Non-pigmented ciliary epithelial cell (primary cell): ENCODE results near the gene ATP8A1.

Source experiments
- DNase-seq: peaks from one replicate; pipeline ENCODE4 v3.0.0-alpha.2; 2010; ENCODE audit warnings: low read depth

ATP8A1 gene

GRCh38 chr4:42626629-42627146 is 30.2 kb downstream of the ATP8A1 start:
- no peak for DNase-seq

DNA sequence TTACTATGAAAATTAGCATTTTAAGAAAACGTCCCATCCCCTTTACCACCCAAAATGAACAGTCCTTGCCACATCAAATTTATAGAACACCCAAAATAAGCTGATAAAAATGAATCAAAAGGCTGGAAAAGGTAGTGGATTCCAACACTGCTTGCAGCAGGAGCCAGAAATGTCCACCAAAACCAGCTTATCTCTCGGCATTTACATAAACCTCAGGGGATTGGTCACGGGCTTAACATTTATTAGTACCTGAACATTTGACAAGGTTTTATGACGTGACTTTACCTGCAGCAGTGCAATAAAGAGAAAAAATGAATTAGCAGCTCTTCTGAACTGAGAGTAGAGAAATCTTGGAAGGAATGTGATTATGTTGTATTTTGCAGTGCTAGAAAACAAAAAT is 31.6 kb downstream of the ATP8A1 start:
- no peak for DNase-seq

DNA sequence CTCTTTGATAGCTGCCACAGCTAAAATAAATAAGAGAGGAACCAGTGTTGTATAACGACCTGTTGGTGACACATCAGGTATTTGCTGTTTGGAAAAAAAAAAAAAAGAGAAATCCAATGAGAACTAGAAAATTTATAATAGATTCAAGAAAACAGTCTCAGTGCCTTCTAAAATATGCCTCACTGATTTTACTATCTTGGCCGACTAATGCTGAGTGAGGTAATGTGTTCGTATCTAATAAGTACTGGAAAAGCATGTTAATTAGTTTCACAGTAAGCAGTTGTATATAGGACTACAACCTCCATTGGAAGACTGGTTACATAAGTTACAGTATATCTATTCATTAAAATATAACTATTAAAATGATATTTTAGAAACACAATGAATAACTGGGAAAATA is 32.4 kb downstream of the ATP8A1 start:
- no peak for DNase-seq

- no peak for DNase-seq
Measured at GRCh38 chr4:42618023-42618422, 38.9 kb downstream of the ATP8A1 start.

- DNase-seq: no peak
Measured at GRCh38 chr4:42617030-42617429, 39.9 kb downstream of the ATP8A1 start.

- DNase-seq: no peak
Measured at GRCh38 chr4:42616572-42616971, 40.3 kb downstream of the ATP8A1 start.

GRCh38 chr4:42615131-42615763 is 41.7 kb downstream of the ATP8A1 start:
- DNase-seq: no peak

GRCh38 chr4:42612898-42613297 is 44.0 kb downstream of the ATP8A1 start:
- DNase-seq: no peak

DNA sequence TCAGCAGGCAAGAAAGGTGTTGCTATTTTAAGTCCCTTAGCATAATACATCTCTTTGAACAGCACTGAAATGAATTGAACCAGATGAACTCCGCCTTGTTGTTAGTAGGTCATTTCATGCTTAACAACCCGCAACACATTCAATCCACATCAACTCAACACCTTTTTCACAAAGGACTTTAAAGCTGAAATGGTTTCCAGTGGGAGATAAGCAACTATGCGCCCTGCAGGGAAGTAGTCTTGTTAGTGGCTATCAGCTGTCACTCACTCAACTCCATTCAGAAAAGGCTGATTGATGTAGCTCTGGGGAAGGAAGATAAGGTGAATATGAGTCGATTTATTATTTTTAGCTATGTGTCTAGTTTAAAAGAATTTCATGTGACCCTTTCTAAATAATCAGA is 46.0 kb downstream of the ATP8A1 start:
- DNase-seq: no peak

GRCh38 chr4:42609051-42609450 is 47.9 kb downstream of the ATP8A1 start:
- DNase-seq: no peak

- no peak for DNase-seq
Measured at GRCh38 chr4:42608551-42608950, 48.4 kb downstream of the ATP8A1 start.

DNA sequence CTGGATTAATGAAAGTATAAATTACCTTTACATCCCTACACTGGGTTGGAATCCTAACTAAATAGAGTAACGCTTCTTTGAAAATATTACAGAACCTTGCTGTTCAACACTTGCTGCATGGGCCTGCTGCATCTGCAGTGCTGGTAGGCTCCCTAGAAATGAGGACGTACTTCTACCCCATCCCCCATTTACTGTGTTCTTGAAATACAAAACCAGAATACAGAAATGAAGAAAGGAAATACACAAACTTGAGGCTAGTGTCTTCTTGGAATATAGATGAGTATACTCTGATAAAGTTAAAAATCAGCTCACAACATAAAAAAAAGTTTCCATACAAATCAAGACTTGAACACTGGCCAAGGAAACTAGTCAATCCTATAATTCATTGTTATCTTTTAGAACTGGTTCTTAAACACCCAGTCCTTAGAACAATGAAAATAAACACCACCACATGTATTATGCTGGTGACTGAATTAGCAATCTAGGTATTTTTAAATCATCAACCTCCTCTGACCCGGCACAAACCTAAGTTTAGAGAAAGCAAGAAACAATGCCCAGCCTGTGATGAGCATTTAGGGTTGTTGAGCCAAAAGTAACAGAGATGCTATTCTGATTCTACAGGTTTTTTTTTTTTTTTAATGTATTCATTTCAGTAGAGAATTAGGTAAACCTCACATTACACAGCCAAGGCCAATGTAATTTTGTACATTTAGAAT is 49.7 kb downstream of the ATP8A1 start:
- DNase-seq: no peak

DNA sequence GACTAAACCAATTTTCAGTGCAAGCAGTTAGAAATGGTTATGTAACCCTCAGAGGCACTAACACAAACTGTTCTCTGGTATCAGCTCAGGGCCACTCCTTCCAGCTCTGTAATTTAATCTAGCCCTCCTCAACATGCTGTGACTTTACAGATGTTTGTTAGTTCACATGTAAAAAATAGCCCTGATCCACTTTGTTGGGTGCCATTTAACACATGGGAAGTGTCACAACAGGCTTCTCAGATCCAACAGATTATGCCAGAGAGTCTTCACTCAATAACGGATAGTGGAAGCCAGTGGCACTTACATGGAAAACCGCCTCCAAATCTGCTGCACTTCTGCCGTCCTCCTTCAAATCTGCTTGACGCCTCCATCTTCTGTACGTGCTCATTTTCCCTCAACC is 51.6 kb downstream of the ATP8A1 start:
- no peak for DNase-seq

GRCh38 chr4:42603862-42604261 is 53.0 kb downstream of the ATP8A1 start:
- no peak for DNase-seq

DNA sequence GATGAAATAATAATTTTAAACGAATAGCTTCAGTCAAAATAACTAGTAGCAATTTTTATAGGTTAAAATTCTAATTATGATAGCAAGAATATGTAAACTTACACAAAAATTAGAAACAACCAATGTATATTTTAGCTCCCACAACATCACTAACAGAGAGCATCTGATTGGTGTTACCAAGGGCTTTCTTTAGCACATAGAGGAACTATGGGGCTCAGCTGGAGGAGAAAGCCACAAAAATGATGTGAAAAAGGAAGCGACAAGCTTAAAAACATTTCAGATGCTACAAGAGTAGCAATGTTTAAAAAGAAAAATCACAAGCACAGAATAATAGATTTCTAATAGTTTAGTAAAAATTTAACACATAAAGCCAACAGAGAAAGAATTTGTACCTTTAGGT is 56.3 kb downstream of the ATP8A1 start:
- DNase-seq: no peak

DNA sequence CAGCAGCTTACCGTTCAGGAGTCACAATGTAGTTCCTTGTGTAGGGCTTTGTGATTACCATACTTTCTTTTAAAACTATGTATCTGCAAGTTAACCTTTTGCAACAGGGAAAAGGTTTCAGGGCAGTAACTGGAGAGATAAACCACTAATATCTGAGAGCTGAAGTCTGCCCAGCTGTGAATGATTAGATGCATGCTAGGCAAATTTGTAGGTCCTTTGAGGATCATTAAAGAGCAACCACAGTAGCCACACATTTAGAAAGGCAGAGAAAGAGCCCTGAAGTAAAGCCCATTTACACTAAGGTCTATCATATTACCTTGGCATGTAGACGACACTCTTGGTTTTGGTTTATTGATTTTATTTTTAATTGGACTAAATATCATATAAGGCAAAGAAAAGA is 60.0 kb downstream of the ATP8A1 start:
- DNase-seq: no peak

GRCh38 chr4:42594888-42595287 is 62.0 kb downstream of the ATP8A1 start:
- no peak for DNase-seq

GRCh38 chr4:42588909-42589308 is 68.0 kb downstream of the ATP8A1 start:
- DNase-seq: no peak

GRCh38 chr4:42586775-42587174 is 70.1 kb downstream of the ATP8A1 start:
- no peak for DNase-seq

DNA sequence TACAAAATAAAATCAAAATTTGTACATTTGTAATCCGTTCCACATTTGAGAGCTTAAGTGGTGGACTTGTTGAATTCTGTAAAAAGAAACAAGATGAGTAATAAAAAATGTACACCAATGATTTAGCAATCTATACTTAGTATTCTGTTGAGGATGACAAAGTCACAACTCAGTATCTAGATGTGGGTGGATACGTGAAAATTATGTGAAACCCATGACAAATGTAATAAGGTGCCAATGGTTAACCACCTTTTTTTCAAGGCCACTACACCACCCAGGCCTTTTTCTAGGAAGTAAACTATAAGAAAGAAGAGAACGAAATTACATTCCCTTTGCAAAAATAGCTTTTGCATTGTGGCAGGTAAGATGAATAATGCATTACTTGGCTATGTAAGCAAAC is 77.0 kb downstream of the ATP8A1 start:
- DNase-seq: no peak

DNA sequence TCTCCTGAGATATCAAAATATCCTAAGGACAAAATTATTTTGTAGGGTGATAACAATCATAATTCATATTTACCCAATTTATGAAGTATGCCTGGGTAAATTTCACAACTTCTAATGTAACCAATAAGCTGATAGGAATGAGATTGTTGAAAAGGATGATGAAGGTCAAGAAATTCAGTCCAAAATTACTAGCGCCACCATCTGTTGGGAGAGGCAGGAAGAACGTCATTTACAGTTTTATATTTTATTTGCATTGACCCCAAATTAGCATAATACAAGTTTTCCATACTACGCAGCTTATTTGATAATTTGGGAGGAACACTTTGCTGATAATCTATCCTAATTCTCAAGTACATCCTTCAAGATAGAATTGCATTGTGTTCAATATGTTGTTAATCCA is 78.7 kb downstream of the ATP8A1 start:
- DNase-seq: no peak

- no peak for DNase-seq
Measured at GRCh38 chr4:42574870-42575430, 82.0 kb downstream of the ATP8A1 start.

- DNase-seq: no peak
Measured at GRCh38 chr4:42573249-42573648, 83.7 kb downstream of the ATP8A1 start.

DNA sequence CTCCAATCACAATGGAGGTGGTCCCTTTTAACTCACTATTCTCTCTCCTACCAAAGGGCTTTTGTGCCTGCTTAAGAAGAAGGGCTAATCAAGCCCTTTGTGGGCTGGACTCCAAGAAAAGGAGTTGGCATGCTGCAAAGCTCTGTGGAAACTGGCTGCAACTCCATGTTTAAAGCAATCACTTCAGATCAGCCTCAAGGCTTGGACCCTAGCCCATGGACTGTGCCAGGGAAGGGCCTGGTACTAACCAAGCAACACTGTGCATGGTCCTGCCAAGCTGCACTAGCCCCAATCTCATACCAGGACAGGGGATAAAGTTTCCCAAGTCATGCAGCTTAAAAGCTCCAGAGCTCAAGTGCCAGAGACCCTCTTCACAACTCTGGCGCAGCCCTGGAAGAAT is 86.7 kb downstream of the ATP8A1 start:
- no peak for DNase-seq
